NCI-H1694 (cell line): Measurements from ENCODE around the gene DNAAF5.

Source experiments
- DNase-seq: peaks from one replicate; lab custom pipeline; 2025; lab: John Stamatoyannopoulos, UW

DNAAF5 gene

DNA sequence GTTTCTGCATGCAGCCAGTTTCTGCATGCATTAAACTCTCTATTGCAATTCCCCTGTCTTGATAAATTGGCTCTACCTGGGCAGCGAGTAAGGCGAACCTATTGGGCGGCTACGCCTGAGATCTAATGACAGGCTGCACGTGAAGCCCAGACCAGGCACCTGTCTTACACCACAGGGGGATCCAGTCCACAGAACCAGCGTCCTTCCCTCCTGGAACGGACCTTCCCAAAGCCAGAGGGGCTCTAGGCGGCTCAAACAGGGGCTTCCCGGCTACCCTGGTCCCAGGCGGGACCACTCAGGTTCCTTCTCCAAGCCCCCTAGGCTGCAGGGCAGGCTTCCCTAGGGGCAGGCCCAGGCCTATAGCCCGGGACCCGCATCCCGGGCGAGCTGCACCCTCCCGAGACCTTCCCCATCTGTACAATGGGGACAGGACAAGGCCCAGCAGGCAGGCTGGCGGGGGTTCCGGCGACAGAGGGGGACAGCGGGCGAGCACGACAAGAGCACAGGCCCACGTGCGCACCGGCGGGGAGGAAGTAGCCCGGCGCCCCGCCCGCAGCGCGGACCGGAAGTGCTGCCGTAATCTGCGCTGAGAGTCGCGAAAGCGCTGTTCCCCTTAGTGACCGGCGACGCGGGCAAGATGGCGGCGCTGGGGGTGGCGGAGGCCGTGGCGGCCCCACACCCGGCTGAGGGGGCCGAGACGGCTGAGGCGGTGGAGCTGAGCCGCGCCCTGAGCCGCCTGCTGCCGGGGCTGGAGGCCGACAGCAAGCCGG, at the start of gene DNAAF5:
Gene DNAAF5 (plus strand): TSS at position 616 of the 770 bp plus-strand sequence. CDS start 22 bp downstream, at position 638.
- peak; percentile 77 for DNase-seq

DNA sequence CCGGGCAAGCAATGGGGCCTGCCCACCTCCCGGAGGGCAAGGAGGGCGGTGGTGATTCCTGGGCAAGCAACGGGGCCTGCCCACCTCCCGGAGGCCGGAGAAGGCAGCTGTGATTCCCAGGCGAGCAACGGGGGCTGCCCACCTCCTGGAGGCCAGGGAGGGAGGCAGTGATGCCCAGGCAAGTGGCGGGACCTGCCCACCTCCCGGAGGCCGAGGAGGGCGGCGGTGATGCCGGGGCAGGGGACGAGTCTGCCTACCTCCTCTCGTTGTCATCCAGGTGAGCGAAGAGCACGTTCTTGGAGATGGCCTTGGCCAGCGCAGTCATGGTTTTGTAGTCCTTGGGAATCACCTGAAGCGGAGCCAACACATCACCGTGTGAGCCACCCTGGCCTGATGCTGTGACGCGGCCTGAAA, 49.5 kb upstream of the DNAAF5 start:
- no peak for DNase-seq

DNA sequence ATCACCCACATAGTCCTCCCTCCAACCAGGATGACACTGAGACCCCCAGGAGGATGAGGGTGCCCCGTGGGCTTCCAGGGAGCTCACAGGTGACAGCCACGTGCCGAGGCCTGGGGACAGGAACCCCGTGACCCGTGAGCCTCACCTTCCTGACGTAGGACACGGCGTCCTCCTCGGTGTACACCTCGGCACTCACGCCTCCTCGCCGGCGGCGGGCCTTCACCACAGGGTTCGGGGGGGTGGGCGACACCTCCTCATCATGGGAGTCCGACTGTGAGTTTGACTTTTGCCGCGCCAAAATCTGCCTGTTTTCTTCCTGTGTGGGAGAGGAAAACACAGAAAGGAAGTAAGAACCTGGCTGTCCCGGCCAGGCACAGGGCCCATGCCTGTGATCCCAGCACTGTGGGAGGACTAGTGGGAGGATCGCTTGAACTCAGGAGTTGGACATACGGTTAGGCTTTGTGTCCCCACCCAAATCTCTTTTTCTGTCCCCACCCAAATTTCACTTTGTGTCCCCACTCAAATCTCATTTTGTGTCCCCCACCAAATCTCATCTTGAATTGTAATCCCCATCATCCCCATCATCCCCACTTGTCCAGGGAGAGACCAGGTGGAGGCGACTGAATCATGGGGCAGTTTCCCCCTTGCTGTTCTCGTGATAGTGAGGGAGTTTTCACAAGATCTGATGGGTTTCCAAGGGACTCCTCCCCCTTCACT, 45.9 kb upstream of the DNAAF5 start:
- DNase-seq, result no peak

DNA sequence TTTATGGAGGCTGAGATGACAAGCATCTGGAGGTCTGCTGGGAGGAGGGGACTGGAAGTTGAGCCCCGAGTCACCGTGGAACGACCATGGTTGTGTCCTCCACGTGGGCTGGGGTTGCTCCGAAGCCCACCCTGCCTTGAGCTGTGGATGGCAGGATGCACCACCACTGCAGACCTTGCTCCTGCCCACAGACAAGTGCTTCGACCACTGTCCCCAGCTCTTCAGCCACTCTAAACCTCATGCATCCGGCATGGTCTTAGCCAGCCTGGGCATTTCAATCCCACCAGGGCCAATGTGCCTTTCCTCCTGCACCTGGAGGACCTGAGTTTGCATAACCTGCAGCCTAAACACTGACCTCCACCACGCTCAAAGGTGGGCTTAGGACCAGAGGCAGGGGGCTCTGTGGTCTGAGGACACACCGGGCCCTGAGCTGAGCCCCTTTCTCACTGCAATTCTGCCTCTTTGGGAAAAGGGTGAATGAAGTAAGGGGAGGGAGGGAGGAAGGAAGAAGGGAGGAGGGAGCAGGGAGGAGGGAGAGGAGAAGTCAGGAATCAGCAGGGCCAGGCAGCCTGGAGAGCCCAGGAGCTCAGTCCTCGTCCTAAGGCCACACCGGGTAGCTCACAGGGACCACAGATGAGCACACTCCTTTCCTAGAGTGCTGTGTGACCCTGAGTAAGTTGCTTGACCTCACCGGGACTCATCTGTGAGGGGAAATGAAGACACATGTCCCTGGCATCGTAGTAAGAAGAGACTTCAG, 44.8 kb upstream of the DNAAF5 start:
- DNase-seq, result no peak

DNA sequence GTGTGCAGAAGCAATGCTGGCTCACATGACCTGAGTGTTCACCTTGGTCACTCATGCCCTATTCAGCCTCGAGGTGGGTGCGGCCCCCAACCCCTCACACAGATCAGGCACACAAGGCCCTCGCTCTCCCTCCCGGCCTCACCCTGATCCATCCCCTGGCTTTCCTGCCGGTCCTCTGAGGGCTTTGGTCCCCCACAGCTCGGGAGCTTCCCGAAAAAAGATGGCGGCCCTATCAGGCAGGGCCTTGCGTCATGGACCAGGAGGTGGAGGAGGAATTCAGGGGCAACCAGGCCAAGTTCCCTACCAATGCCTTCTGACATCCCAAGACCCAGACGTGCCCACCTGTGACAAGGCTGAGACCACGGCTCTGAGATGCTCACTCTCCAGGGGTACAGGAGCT, 43.7 kb upstream of the DNAAF5 start:
- DNase-seq, result no peak

DNA sequence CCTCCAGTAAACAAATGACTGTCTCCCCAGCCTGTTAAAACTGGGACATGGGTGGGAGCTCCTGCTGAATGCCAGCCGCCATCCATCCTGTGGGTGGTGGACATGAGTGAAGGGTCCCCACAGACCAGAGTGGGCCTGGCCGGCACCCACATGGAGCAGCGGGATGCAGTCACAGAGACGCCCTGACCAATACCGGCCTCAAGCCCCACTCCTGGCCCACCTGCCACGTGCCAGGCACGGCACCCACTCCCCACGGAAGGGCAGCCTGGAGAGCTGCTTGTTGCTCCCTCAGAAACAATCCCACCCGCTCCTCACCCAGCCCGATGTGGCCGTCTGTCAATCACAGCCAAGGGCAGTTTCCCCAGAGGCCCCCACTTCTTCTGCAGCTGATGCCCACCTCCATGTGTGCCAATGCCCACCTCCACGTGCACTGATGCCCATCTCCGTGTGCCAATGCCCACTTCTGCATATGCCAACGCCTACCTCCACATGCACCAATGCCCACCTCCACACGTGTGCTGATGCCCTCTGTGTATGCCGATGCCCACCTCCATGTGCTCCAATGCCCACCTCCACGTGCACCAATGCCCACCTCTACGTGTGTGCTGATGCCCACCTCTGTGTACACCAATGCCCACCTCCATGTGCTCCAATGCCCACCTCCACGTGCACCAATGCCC, 42.8 kb upstream of the DNAAF5 start:
- no peak for DNase-seq

DNA sequence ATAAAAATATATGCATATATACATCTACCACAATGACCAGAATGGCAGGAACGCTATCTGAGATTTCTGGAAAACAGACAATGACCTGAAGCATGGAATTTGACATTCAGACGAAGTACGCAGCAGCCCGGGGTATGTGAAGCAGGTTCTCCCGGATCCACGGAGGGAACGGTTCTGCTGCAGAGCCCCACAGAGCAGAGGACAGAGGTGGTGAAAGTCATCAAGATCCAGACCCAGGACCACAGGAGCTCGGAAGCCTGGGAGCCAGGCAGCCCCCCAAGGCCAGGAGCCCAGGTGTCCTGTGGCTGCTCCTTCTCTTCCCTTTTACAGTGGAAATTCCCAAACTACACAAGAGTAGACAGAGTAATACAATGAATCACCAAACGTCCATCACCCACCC, 42.1 kb upstream of the DNAAF5 start:
- no peak for DNase-seq

DNA sequence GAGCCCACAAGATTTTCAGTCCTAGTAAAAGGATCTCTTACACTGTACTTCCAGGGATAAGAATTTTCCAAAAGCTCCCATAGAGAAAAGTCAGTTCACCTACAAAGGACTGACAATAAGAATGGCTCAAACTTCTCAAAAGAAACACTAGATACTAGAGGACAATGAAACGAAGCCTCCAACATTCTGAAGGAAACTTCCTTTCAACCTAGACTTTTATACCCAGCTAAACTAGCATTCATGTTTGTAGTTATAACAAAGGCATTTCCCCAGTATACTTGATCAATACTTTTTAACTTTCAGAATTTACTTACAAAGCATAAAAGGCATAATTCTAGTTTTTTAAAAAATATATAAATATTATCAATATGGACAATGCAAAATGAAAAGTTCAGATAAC, 41.0 kb upstream of the DNAAF5 start:
- no peak for DNase-seq

DNA sequence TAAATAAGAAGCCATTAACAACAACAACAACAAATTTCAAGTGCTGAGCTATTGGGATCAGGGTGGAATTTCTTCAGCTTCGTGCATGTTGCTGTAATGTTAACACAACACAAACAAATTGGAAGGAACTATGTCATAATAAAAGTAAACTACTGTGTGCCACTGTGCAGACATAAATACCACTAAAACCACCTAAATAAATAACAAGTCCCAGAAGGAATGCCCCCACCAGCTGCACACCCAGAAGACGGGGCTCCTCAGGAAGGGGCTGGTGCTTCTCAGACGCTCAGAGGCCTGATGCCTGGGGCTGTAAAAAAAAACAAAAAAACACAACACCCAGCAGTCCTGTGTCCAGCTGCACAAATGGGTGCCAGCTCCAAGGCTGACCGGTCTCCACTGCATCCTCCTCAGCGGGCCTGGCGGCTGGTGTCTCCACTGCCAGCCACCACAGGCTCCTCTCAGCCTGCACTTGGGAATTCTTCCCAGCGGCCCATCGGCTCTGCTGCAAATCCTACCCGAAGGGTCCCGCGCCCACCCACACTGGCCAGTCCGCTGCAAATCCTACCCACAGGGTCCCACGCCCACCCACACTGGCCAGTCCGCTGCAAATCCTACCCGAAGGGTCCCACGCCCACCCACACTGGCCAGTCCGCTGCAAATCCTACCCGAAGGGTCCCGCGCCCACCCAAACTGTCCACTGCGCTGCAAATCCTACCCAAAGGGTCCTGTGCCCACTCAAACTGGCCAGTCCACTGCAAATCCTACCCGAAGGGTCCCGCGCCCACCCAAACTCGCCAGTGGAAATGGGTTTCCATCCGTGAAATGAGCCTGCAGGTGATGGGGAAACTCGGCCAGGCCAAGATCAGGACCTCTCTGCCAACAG, 35.8 kb upstream of the DNAAF5 start:
- DNase-seq, result no peak

DNA sequence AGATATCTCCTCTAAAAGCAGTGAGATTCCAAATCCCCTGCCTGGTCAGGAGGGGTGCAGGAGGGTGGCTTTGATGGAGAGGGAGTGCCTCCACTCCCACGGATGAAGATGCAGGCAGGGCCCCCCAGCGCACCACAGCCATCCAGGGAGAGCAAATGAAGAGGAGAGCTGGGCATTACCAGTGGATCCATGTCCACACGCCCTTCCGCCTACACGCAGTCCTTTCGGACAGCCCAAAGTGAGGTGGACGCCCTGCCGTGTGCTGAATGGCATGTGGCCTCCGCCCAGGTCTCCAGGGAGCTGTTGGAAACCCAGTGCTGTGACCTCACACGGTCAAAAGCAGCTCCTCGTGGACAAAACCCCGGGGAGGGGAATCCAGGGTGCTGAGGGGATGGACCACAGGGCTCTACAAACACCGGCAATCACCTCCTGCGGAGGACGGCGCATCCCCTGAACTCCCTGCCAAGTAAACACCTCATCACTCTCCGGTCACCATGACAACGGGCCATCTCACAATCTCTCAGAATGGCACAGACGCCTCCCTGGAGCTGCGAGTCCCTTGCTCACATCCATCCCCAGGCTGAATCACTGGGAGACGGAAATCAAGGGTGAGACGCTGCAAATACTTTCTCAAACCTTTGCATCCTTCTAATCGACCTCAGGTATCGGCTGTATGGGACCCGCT, 35.0 kb upstream of the DNAAF5 start:
- DNase-seq, result no peak

DNA sequence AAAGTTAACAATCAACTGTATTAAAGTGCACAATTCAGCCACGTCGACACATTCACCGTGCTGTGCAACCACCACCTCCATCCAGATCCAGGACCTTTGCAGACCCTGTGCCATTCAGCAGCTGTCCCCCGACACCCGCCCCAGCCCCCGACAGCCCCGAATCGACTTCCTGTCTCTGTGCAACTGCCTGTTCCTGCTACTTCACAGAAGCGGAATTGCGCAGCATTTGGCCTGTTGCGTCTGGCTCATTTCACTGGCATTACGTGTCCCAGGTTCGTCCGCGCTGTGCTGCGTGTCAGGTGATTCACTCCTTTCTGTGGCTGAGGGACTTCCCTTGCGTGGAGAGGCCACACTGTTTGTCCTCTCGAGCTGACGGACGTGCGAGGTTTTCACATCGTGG, 33.2 kb upstream of the DNAAF5 start:
- DNase-seq, result no peak

DNA sequence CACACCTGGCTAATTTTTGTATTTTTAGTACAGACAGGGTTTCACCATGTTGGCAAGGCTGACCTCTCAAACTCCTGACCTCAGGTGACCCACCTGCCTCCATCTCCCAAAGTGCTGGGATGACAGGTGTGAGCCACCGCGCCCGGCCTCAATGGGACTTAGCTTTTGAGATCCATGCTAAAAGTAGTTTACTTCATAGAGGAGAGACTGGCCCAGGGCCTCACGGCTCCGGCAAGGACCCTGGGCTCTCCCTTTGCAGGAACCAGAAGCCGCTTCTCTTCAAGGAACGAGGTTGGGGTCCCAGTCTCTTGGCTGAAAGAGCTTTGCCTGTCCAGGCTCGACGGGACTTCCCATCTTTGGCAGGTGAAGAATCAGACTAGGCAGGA, 30.1 kb upstream of the DNAAF5 start:
- DNase-seq, result no peak

DNA sequence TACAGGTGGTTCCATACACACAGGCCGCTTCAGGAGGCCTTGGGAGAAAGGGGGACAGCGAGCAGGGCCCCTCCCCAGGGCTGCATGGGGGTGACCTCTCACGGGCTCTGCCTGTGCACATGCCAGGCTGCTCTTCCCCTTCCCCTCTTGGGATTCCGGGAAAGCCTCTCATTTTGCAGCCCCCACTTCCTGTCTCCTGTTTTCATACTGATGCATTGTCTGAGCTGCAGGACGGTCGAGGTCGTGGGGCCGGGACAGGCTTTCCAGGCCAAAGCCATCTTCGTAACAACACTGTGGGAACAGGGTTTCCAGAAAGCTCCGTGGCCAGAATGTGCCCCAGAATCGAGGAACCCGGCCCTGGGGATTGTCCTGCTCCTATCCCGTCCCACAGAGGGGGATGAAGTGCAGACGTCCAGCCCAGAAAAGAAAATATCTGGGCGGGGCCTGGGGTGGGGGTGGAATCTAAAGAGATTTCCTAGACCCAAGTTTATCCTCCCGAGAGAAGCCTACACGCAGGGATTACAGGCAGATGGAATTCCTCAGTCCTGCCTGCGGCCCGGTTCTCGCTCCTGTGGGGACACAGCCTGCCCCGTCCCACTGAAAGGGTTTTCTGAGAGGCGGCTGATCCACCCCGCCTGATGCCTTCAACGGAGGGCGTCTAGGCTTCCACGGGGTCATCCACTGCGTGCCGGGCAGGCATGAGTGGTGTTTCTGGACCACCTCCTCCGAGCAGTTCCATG, 29.5 kb upstream of the DNAAF5 start:
- no peak for DNase-seq

DNA sequence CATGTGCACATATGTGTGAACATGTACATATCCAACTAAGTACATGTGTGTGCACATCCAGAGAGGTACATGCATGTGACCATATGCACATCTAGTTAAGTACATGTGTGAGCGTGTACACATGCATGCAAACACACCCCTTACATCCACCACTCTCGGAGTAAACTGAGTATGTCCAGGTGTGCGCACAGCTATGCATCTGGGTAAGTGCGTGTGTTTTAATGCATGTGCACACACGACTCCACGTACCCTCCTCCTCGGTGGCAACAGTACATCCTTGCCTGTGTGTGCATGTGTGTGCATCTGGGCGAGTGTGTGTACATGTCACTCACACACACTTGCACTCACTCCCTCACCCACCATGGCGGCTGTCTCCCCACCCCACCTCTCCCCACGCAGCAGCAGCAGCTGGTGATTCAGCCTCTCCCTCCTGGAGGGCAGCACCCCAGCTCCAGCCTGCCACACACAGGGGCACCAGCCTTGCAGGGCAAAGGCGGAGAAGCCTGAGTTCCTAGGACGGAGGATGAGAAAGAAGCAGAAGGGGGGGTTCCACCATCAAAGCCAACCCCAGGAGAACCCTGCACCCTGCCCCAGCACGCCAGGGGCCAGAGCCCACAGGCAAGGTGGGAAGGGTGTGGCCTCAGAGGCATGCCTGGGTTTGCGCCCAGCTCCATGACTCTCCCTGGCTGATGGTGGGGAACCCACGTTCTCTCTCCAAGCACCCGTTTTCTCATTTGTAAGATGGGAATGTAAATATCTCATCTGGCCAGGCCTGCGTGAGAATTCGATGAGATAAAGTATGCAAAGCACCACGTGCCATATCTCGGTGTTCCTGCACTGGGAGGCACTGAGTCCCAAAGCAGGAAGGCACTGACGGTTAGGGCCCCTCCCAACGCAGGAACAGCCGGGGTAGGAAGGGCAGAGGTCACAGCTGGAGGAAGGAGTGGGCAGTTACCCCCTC, 27.7 kb upstream of the DNAAF5 start:
- no peak for DNase-seq

DNA sequence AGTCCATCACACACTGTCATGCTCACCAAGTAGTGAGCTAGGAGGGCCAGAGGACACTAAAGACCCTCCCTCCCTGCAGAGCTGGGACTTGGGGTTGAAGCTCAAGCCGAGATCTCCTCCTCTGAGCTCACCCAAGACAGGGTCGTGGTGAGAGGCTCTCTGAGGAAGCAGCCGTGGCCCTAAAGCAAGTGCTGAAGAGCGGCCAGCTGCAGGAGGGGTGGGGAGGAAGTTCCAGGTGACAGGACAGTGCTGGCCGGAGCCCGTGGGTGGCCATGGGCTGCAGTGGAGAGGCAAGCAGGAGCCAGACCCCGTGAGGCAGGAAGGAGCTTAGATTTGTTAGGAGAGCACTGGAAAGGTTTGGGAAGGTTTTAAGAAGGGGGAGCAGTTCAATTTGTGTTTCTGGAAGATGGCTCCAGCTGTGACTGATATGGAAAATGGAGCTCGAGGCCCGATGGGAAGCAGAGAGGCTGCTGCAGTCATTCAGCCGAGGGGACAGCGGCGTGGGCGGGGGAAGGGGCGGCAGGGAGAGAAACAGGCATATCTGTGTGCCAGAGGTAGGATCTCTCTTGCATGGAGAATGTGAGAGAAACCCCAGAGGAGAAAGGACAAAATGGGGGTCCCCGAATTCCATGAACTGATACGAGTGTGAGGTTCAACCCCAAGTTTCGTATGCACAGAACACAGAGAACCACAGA, 26.9 kb upstream of the DNAAF5 start:
- no peak for DNase-seq

DNA sequence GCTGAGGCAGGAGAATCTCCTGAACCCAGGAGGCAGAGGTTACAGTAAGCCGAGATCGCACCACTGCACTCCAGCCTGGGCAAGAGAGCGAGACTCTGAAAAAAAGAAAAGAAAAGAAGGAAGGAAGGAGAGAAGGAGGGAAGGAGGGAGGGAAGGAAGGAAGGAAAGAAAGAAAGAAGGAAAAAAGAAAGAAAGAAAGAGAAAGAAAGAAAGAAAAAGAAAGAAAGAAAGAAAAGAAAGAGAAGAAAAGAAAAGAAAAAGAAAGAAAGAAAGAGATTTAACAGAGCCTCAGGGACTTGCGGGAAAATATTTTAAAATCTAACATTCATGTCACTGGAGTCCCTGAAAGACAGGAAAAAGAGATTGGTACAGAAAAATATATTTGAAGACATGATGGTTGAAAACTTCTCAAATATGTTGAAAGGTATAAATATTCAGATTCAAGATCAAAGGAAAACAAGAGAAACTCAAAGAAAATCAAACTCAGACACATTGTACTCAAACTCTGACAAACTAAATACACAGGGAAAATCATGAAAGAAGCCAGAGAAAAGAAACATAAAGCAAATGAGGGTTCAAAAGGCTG, 25.3 kb upstream of the DNAAF5 start:
- no peak for DNase-seq

DNA sequence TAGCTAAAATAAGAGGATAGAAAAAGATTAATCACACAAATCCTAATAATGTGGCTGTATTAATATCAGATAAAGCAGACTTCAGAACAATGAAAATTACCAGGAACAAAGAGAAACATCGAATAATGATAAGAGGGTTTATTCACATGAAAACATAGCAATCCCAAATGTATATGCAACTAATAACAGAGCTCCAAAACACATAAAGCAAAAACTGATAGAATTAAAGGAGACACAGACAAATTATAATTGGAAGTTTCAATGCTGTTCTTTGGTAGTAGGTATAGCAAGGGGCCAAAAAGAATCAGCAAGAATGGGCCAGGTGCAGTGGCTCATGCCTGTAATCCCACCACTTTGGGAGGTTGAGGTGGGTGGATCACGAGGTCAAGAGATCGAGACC, 23.4 kb upstream of the DNAAF5 start:
- DNase-seq, result no peak

DNA sequence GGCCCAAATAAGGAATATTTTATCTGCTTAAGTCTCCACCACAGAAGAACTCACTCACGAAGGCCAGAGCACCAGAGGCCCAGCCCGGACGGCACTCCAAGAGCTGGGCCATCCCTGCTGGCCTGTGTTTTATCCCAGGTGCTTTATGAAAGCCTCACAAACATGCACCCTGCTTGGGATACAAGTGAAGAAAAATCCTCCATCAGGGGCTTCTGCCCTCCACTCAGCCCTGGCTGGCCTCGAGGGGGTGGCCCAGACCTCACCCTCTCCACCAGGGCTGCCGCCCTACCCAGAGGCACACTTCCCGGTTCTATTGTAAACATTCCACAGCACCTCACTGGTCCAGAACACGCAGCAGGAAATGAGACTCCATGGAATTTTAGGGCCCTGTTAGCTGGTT, 19.8 kb upstream of the DNAAF5 start:
- no peak for DNase-seq
